ENCODE results near the gene WFIKKN1. TPM values are rescaled to one million over a fixed set of nuclear protein-coding genes. Genes with fewer than 3 reads are reported as not detected.
A peak's percentile ranks its signal among the peaks of the same experiment; 100 is the strongest.

The WFIKKN1 gene
- total RNA-seq, 1 donor from 2014 or later = 0.44 TPM

- no peaks in the 10 kb centered on the region for H3K9me3 Mint-ChIP-seq (ENCODE audit: unreplicated experiment)
- H3K27me3 Mint-ChIP-seq (ENCODE audit: unreplicated experiment) = peaks cover 5% of the 10 kb centered on the region
- no peak overlapping the region for H3K4me3 Mint-ChIP-seq (ENCODE audit: unreplicated experiment)
- peak; percentile 4 for DNase-seq (ENCODE audit: low spot score)
- no peak overlapping the region for H3K27ac Mint-ChIP-seq (ENCODE audit: unreplicated experiment)
- H3K36me3 Mint-ChIP-seq (ENCODE audit: low read depth, unreplicated experiment) = peaks cover 5% of the 10 kb centered on the region
- no peak for TF ChIP-seq CTCF (IDR thresholded peaks at IDR 0.05; ENCODE audit: unreplicated experiment)
- no peaks in the 10 kb centered on the region for H3K4me1 Mint-ChIP-seq (ENCODE audit: unreplicated experiment)
Observed at GRCh38 chr16:630249-630814, 453 bp upstream of the WFIKKN1 start.

GRCh38 chr16:631808-632358 lies 1.1 kb downstream of the WFIKKN1 start:
- H3K4me3 Mint-ChIP-seq (ENCODE audit: unreplicated experiment) = no peak overlapping the region
- H3K9me3 Mint-ChIP-seq (ENCODE audit: unreplicated experiment) = no peaks in the 10 kb centered on the region
- H3K27me3 Mint-ChIP-seq (ENCODE audit: unreplicated experiment) = peaks cover 8% of the 10 kb centered on the region
- no peak for DNase-seq (ENCODE audit: low spot score)
- TF ChIP-seq CTCF (IDR thresholded peaks at IDR 0.05; ENCODE audit: unreplicated experiment) = no peak
- H3K4me1 Mint-ChIP-seq (ENCODE audit: unreplicated experiment) = peaks cover 3% of the 10 kb centered on the region
- no peaks in the 10 kb centered on the region for H3K36me3 Mint-ChIP-seq (ENCODE audit: low read depth, unreplicated experiment)
- no peak overlapping the region for H3K27ac Mint-ChIP-seq (ENCODE audit: unreplicated experiment)

GRCh38 chr16:632486-633335 lies 1.9 kb downstream of the WFIKKN1 start:
- peaks cover 8% of the 10 kb centered on the region for H3K27me3 Mint-ChIP-seq (ENCODE audit: unreplicated experiment)
- H3K4me3 Mint-ChIP-seq (ENCODE audit: unreplicated experiment) = no peak overlapping the region
- no peak overlapping the region for H3K27ac Mint-ChIP-seq (ENCODE audit: unreplicated experiment)
- peak; percentile 6 for DNase-seq (ENCODE audit: low spot score)
- no peaks in the 10 kb centered on the region for H3K36me3 Mint-ChIP-seq (ENCODE audit: low read depth, unreplicated experiment)
- no peak for TF ChIP-seq CTCF (IDR thresholded peaks at IDR 0.05; ENCODE audit: unreplicated experiment)
- H3K4me1 Mint-ChIP-seq (ENCODE audit: unreplicated experiment) = peaks cover 3% of the 10 kb centered on the region
- H3K9me3 Mint-ChIP-seq (ENCODE audit: unreplicated experiment) = no peaks in the 10 kb centered on the region

GRCh38 chr16:633336-634050 lies 2.7 kb downstream of the WFIKKN1 start:
- Mint-ChIP-seq H3K27ac (ENCODE audit: unreplicated experiment) (no peak overlapping the region), H3K9me3 (ENCODE audit: unreplicated experiment) (no peaks in the 10 kb centered on the region), H3K4me3 (ENCODE audit: unreplicated experiment) (no peak overlapping the region), H3K36me3 (ENCODE audit: low read depth, unreplicated experiment) (no peaks in the 10 kb centered on the region), H3K4me1 (ENCODE audit: unreplicated experiment) (peaks cover 3% of the 10 kb centered on the region), H3K27me3 (ENCODE audit: unreplicated experiment) (peaks cover 8% of the 10 kb centered on the region)
- TF ChIP-seq CTCF (IDR thresholded peaks at IDR 0.05; ENCODE audit: unreplicated experiment) = no peak
- DNase-seq (ENCODE audit: low spot score) = peak; percentile 6

Data from endothelial cell (in vitro differentiated cells).